GM23338 (cell line): ENCODE data around the gene PICALM. TPM values are rescaled to one million over a fixed set of nuclear protein-coding genes. Genes with fewer than 3 reads are reported as not detected.

Experiments
- ATAC-seq: fragments of 200-7000 bp; cut with Tn5 transposase; 3 replicates; pipeline ENCODE4 v1.9.1; 2020
- DNase-seq: peaks from one replicate; pipeline ENCODE4 v3.0.0-alpha.2; 2015; ENCODE audit warnings: low spot score
- H2AFZ ChIP-seq: fragments of 200-600 bp; sonication (generic); 2 replicates; pipeline ENCODE4 v1.8.0; 2016; ENCODE audit warnings: antibody characterized with exemption, mild to moderate bottlenecking, moderate library complexity
- H3F3A ChIP-seq: fragments of 200-600 bp; sonication (generic); replicated peaks from 2 replicates; pipeline ENCODE4 v1.8.0; 2017; ENCODE audit warnings: antibody characterized with exemption, mixed run types, low read depth
- H3K27ac ChIP-seq: fragments of 200-600 bp; sonication (generic); 2 replicates; pipeline ENCODE4 v1.6.1; 2016; ENCODE audit warnings: low read depth
- H3K27me3 ChIP-seq: fragments of 200-600 bp; sonication (generic); 2 replicates; pipeline ENCODE4 v1.8.0; 2016; ENCODE audit warnings: mild to moderate bottlenecking, mixed run types, moderate library complexity; ENCODE audit not compliant: insufficient read depth
- H3K36me3 ChIP-seq: fragments of 200-600 bp; sonication (generic); 2 replicates; pipeline ENCODE4 v1.8.0; 2016; ENCODE audit warnings: mild to moderate bottlenecking; ENCODE audit not compliant: insufficient read depth
- H3K4me1 ChIP-seq: fragments of 200-600 bp; sonication (generic); 2 replicates; pipeline ENCODE4 v1.8.0; 2016; ENCODE audit warnings: mild to moderate bottlenecking, moderate library complexity; ENCODE audit not compliant: insufficient read depth
- H3K4me2 ChIP-seq: fragments of 200-600 bp; sonication (generic); 2 replicates; pipeline ENCODE4 v1.7.1; 2017; ENCODE audit warnings: mixed run types
- H3K4me3 ChIP-seq: fragments of 200-600 bp; sonication (generic); 2 replicates; pipeline ENCODE4 v1.6.1; 2016; ENCODE audit warnings: mixed run types
- H3K79me2 ChIP-seq: fragments of 200-600 bp; sonication (generic); replicated peaks from 2 replicates; pipeline ENCODE4 v1.8.0; 2017; ENCODE audit warnings: mild to moderate bottlenecking; ENCODE audit not compliant: insufficient read depth
- H3K9me2 ChIP-seq: fragments of 200-600 bp; sonication (generic); 2 replicates; pipeline ENCODE4 v1.8.0; 2017; ENCODE audit not compliant: insufficient read depth
- H4K20me1 ChIP-seq: fragments of 200-600 bp; sonication (generic); replicated peaks from 2 replicates; pipeline ENCODE4 v1.8.0; 2017; ENCODE audit warnings: mild to moderate bottlenecking; ENCODE audit not compliant: insufficient read depth
- H3K27ac Mint-ChIP-seq: 2 replicates; pipeline ENCODE4 v1.8.0; 2020; ENCODE audit warnings: inconsistent platforms, mild to moderate bottlenecking, moderate library complexity, mixed read lengths
- H3K27me3 Mint-ChIP-seq: 3 replicates; pipeline ENCODE4 v1.8.0; 2022; ENCODE audit warnings: low read depth, mild to moderate bottlenecking, moderate library complexity, mixed read lengths, inconsistent platforms; ENCODE audit not compliant: insufficient read depth, poor library complexity
- H3K36me3 Mint-ChIP-seq: 3 replicates; pipeline ENCODE4 v1.8.0; 2021; ENCODE audit warnings: low read depth, mild to moderate bottlenecking, inconsistent platforms, moderate library complexity, mixed read lengths
- H3K4me1 Mint-ChIP-seq: 3 replicates; pipeline ENCODE4 v1.8.0; 2020; ENCODE audit warnings: mild to moderate bottlenecking, inconsistent platforms, mixed read lengths
- H3K4me3 Mint-ChIP-seq: 3 replicates; pipeline ENCODE4 v1.8.0; 2021; ENCODE audit warnings: moderate library complexity, mild to moderate bottlenecking, inconsistent platforms, mixed read lengths
- H3K9me3 Mint-ChIP-seq: 3 replicates; pipeline ENCODE4 v1.8.0; 2020; ENCODE audit warnings: moderate library complexity, mild to moderate bottlenecking, inconsistent platforms, mixed read lengths
- CREB1 ChIP-seq: fragments of 250-450 bp; sonication (Bioruptor Pico); IDR thresholded peaks from 2 replicates; pipeline ENCODE4 v1.5.0; 2020; ENCODE audit warnings: low read depth, mild to moderate bottlenecking, moderate library complexity
- EZH2 ChIP-seq: fragments of 200-600 bp; sonication (generic); IDR thresholded peaks from one replicate; pipeline ENCODE4 v1.8.0; 2017; ENCODE audit warnings: antibody characterized with exemption, mild to moderate bottlenecking, low read depth; ENCODE audit not compliant: unreplicated experiment
- EZH2phosphoT487 ChIP-seq: fragments of 200-600 bp; sonication (generic); IDR thresholded peaks from one replicate; pipeline ENCODE4 v1.8.1; 2018; ENCODE audit warnings: antibody characterized with exemption; ENCODE audit not compliant: unreplicated experiment
- NANOG ChIP-seq: IDR thresholded peaks from 2 replicates; pipeline ENCODE4 v1.6.1; 2016; ENCODE audit warnings: antibody characterized with exemption, borderline replicate concordance
- POLR2AphosphoS5 ChIP-seq: IDR thresholded peaks from 2 replicates; pipeline ENCODE4 v1.6.1; 2016; ENCODE audit warnings: antibody characterized with exemption, low read depth
- STAT1 ChIP-seq: IDR thresholded peaks from one replicate; pipeline ENCODE4 v1.6.1; 2016; ENCODE audit warnings: antibody characterized with exemption; ENCODE audit not compliant: unreplicated experiment
- ZNF114 ChIP-seq: fragments of 250-450 bp; sonication (Bioruptor Pico); IDR thresholded peaks from 2 replicates; pipeline ENCODE4 v1.5.0; 2020; ENCODE audit warnings: mild to moderate bottlenecking, moderate library complexity
- polyA plus RNA-seq: library from polyadenylated mRNA; unstranded; fragments of >200 nt; fragmentation: Nextera tagmentation; extraction: Ambion mirVana; gene quantifications from 2 replicates; pipeline ENCODE4 v1.2.1, GENCODE V29; 2016
- total RNA-seq: library from RNA; depleted of rRNA; stranded (reverse); fragments of >200 nt; shearing (Covaris generic); gene quantifications from 2 replicates; pipeline ENCODE4 v1.2.3, GENCODE V29; 2014
- TF ChIP-seq, protein P1 (sequence below): fragments of 250-450 bp; sonication (Bioruptor Pico); IDR thresholded peaks from 2 replicates; pipeline ENCODE4 v1.5.0; 2020; ENCODE audit warnings: mild to moderate bottlenecking, moderate library complexity

The PICALM gene
- total and polyA plus RNA-seq, 2 experiments from 2014 or later: 27.9 to 134 TPM

DNA sequence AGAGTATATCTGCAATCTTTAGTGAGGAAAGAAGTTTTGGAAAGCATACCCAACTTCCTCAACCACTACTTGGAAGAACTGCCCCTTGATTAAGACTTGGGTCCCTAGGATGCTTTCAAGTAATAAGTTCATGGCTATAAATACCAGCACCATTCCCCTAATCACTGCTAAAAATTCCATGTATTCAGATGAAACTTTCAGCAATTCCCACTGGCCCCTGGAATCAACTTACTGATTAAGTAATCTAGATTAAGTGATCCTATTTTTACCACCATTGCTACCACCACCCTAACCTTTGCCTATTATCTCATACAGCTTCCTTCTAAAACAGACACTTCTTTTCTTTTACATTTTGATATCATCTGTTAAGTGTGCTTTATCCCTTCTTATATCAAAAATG, 10.5 kb downstream of the PICALM start (continued):
- TF ChIP-seq, protein P1, sequence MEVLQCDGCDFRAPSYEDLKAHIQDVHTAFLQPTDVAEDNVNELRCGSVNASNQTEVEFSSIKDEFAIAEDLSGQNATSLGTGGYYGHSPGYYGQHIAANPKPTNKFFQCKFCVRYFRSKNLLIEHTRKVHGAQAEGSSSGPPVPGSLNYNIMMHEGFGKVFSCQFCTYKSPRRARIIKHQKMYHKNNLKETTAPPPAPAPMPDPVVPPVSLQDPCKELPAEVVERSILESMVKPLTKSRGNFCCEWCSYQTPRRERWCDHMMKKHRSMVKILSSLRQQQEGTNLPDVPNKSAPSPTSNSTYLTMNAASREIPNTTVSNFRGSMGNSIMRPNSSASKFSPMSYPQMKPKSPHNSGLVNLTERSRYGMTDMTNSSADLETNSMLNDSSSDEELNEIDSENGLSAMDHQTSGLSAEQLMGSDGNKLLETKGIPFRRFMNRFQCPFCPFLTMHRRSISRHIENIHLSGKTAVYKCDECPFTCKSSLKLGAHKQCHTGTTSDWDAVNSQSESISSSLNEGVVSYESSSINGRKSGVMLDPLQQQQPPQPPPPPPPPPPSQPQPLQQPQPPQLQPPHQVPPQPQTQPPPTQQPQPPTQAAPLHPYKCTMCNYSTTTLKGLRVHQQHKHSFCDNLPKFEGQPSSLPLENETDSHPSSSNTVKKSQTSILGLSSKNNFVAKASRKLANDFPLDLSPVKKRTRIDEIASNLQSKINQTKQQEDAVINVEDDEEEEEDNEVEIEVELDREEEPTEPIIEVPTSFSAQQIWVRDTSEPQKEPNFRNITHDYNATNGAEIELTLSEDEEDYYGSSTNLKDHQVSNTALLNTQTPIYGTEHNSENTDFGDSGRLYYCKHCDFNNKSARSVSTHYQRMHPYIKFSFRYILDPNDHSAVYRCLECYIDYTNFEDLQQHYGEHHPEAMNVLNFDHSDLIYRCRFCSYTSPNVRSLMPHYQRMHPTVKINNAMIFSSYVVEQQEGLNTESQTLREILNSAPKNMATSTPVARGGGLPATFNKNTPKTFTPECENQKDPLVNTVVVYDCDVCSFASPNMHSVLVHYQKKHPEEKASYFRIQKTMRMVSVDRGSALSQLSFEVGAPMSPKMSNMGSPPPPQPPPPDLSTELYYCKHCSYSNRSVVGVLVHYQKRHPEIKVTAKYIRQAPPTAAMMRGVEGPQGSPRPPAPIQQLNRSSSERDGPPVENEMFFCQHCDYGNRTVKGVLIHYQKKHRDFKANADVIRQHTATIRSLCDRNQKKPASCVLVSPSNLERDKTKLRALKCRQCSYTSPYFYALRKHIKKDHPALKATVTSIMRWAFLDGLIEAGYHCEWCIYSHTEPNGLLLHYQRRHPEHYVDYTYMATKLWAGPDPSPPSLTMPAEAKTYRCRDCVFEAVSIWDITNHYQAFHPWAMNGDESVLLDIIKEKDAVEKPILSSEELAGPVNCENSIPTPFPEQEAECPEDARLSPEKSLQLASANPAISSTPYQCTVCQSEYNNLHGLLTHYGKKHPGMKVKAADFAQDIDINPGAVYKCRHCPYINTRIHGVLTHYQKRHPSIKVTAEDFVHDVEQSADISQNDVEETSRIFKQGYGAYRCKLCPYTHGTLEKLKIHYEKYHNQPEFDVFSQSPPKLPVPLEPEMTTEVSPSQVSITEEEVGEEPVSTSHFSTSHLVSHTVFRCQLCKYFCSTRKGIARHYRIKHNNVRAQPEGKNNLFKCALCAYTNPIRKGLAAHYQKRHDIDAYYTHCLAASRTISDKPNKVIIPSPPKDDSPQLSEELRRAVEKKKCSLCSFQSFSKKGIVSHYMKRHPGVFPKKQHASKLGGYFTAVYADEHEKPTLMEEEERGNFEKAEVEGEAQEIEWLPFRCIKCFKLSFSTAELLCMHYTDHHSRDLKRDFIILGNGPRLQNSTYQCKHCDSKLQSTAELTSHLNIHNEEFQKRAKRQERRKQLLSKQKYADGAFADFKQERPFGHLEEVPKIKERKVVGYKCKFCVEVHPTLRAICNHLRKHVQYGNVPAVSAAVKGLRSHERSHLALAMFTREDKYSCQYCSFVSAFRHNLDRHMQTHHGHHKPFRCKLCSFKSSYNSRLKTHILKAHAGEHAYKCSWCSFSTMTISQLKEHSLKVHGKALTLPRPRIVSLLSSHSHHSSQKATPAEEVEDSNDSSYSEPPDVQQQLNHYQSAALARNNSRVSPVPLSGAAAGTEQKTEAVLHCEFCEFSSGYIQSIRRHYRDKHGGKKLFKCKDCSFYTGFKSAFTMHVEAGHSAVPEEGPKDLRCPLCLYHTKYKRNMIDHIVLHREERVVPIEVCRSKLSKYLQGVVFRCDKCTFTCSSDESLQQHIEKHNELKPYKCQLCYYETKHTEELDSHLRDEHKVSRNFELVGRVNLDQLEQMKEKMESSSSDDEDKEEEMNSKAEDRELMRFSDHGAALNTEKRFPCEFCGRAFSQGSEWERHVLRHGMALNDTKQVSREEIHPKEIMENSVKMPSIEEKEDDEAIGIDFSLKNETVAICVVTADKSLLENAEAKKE (CRISPR knock-in tag): no peak
- no peak for TF ChIP-seq CREB1
- no peak for TF ChIP-seq STAT1
- no peak for TF ChIP-seq ZNF114 (CRISPR knock-in tag)

DNA sequence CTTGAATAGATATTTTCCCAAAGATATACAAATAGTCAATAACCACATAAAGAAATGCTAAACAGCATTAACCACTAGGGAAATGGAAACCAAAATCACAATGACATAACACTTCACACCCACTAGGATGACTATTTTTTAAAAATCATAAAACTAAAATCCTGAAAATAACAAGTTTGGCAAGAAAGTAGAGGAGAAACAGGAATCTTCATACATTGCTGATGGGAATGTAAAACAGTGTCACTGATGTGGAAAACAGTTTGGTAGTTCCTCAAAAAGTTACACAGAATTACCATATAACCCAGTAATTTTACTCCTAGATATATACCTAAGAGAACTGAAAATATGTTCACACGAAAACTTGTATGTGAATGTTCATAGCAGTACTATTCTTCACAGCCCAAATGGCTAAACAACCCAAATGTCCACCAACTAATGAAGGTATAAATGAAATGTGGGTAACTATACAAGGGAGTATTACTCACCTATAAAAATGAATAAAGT, 12.5 kb downstream of the PICALM start:
- no peaks in the 10 kb centered on the region for H3K9me2 ChIP-seq
- peaks cover 73% of the 10 kb centered on the region for H4K20me1 ChIP-seq
- ATAC-seq (no peak), DNase-seq (no peak)
- no peak overlapping the region for H3K4me3 ChIP-seq
- H3K27ac ChIP-seq: no peak overlapping the region
- H2AFZ ChIP-seq: no peak overlapping the region
- no peaks in the 10 kb centered on the region for H3F3A ChIP-seq
- Mint-ChIP-seq H3K4me3 (no peak overlapping the region), H3K4me1 (peaks cover 35% of the 10 kb centered on the region), H3K27ac (no peak overlapping the region), H3K9me3 (no peaks in the 10 kb centered on the region), H3K36me3 (no peaks in the 10 kb centered on the region), H3K27me3 (peaks cover 2% of the 10 kb centered on the region)
- H3K36me3 ChIP-seq: no peaks in the 10 kb centered on the region
- peaks cover 23% of the 10 kb centered on the region for H3K4me1 ChIP-seq
- H3K4me2 ChIP-seq: no peak overlapping the region
- peaks cover 100% of the 10 kb centered on the region for H3K79me2 ChIP-seq
- H3K27me3 ChIP-seq: no peaks in the 10 kb centered on the region
- TF ChIP-seq EZH2: no peak
- TF ChIP-seq NANOG: no peak
- no peak for TF ChIP-seq CREB1
- no peak for TF ChIP-seq POLR2AphosphoS5
- TF ChIP-seq, protein P1 (CRISPR knock-in tag): no peak
- TF ChIP-seq EZH2phosphoT487: no peak
